ENCODE measurements around the gene SPR. TPM values are rescaled to one million over a fixed set of nuclear protein-coding genes. Genes with fewer than 3 reads are reported as not detected.

Gene SPR
- total and polyA plus RNA-seq, 2 of the 13 experiments (the other 11 are each of a cell fraction or from before 2014, with no cell fraction given), result 34.0 to 96.0 TPM

GRCh38 chr2:72883356-72883962, 3.7 kb upstream of the SPR start (continued):
- TF ChIP-seq, protein P1, sequence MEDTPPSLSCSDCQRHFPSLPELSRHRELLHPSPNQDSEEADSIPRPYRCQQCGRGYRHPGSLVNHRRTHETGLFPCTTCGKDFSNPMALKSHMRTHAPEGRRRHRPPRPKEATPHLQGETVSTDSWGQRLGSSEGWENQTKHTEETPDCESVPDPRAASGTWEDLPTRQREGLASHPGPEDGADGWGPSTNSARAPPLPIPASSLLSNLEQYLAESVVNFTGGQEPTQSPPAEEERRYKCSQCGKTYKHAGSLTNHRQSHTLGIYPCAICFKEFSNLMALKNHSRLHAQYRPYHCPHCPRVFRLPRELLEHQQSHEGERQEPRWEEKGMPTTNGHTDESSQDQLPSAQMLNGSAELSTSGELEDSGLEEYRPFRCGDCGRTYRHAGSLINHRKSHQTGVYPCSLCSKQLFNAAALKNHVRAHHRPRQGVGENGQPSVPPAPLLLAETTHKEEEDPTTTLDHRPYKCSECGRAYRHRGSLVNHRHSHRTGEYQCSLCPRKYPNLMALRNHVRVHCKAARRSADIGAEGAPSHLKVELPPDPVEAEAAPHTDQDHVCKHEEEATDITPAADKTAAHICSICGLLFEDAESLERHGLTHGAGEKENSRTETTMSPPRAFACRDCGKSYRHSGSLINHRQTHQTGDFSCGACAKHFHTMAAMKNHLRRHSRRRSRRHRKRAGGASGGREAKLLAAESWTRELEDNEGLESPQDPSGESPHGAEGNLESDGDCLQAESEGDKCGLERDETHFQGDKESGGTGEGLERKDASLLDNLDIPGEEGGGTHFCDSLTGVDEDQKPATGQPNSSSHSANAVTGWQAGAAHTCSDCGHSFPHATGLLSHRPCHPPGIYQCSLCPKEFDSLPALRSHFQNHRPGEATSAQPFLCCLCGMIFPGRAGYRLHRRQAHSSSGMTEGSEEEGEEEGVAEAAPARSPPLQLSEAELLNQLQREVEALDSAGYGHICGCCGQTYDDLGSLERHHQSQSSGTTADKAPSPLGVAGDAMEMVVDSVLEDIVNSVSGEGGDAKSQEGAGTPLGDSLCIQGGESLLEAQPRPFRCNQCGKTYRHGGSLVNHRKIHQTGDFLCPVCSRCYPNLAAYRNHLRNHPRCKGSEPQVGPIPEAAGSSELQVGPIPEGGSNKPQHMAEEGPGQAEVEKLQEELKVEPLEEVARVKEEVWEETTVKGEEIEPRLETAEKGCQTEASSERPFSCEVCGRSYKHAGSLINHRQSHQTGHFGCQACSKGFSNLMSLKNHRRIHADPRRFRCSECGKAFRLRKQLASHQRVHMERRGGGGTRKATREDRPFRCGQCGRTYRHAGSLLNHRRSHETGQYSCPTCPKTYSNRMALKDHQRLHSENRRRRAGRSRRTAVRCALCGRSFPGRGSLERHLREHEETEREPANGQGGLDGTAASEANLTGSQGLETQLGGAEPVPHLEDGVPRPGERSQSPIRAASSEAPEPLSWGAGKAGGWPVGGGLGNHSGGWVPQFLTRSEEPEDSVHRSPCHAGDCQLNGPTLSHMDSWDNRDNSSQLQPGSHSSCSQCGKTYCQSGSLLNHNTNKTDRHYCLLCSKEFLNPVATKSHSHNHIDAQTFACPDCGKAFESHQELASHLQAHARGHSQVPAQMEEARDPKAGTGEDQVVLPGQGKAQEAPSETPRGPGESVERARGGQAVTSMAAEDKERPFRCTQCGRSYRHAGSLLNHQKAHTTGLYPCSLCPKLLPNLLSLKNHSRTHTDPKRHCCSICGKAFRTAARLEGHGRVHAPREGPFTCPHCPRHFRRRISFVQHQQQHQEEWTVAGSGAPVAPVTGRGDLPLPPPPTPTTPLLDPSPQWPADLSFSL (CRISPR knock-in tag; IDR thresholded peaks at IDR 0.05), result no peak
- peak; percentile 74; the same call in 1 of the 2 replicates for TF ChIP-seq BCL3 (CRISPR knock-in tag; IDR thresholded peaks at IDR 0.05)
- TF ChIP-seq MTA3 (CRISPR knock-in tag; IDR thresholded peaks at IDR 0.05), result no peak
- TF ChIP-seq ZNF367 (CRISPR knock-in tag; IDR thresholded peaks at IDR 0.05; ENCODE audit: borderline replicate concordance), result 0 out of 2 replicates have a peak, but pooled peaks have one; percentile 35
- TF ChIP-seq RFX3 (CRISPR knock-in tag; IDR thresholded peaks at IDR 0.05), result no peak
- TF ChIP-seq ZEB1 (IDR thresholded peaks at IDR 0.05; ENCODE audit: insufficient replicate concordance, low read depth), result no peak
- no peak for TF ChIP-seq ZNF672 (CRISPR knock-in tag; IDR thresholded peaks at IDR 0.05)
- TF ChIP-seq, protein P2, sequence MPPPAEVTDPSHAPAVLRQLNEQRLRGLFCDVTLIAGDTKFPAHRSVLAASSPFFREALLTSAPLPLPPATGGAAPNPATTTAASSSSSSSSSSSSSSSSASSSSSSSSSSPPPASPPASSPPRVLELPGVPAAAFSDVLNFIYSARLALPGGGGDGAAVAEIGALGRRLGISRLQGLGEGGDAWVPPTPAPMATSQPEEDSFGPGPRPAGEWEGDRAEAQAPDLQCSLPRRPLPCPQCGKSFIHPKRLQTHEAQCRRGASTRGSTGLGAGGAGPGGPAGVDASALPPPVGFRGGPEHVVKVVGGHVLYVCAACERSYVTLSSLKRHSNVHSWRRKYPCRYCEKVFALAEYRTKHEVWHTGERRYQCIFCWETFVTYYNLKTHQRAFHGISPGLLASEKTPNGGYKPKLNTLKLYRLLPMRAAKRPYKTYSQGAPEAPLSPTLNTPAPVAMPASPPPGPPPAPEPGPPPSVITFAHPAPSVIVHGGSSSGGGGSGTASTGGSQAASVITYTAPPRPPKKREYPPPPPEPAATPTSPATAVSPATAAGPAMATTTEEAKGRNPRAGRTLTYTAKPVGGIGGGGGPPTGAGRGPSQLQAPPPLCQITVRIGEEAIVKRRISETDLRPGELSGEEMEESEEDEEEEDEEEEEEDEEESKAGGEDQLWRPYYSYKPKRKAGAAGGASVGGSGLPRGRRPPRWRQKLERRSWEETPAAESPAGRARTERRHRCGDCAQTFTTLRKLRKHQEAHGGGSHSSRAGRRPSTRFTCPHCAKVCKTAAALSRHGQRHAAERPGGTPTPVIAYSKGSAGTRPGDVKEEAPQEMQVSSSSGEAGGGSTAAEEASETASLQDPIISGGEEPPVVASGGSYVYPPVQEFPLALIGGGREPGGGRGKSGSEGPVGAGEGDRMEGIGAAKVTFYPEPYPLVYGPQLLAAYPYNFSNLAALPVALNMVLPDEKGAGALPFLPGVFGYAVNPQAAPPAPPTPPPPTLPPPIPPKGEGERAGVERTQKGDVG (CRISPR knock-in tag; IDR thresholded peaks at IDR 0.05; ENCODE audit: borderline replicate concordance), result no peak
- peak; percentile 80 for TF ChIP-seq SAP130 (CRISPR knock-in tag; IDR thresholded peaks at IDR 0.05; ENCODE audit: low read depth)
- no peak for TF ChIP-seq NFE2 (CRISPR knock-in tag; IDR thresholded peaks at IDR 0.05)
- TF ChIP-seq SKI (IDR thresholded peaks at IDR 0.05; ENCODE audit: partially characterized antibody), result no peak
- TF ChIP-seq AKNA (CRISPR knock-in tag; IDR thresholded peaks at IDR 0.05; ENCODE audit: borderline replicate concordance), result 0 out of 2 replicates have a peak, but pooled peaks have one; percentile 75
- TF ChIP-seq ZNF616 (CRISPR knock-in tag; IDR thresholded peaks at IDR 0.05; ENCODE audit: low read depth), result no peak
